Activated CD8-positive, alpha-beta memory T cell treated with anti-CD3 and anti-CD28 coated beads, Interleukin-2, amount 10 ng/mL, durations not matched to agents 7 days and 5 days (primary cell): Measurements from ENCODE around the gene MRPL39. TPM values are rescaled to one million over a fixed set of nuclear protein-coding genes. Genes with fewer than 3 reads are reported as not detected.

Experiments
- ATAC-seq: fragments of 150-1000 bp; cut with Tn5 transposase; one replicate; pipeline ENCODE4 v1.10.0; 2021; ENCODE audit warnings: moderate library complexity
- CTCF ChIA-PET: fragments of 350-600 bp; sonication (Branson Sonifier 250); formaldehyde crosslinking; loops from one replicate; lab custom pipeline; 2021; ENCODE audit warnings: antibody characterized with exemption; lab: Charles Lee
- DNase-seq: peaks from one replicate; pipeline ENCODE4 v3.0.0-alpha.2; 2020
- H3K27ac Mint-ChIP-seq: one replicate; pipeline ENCODE4 v1.8.0; 2021; ENCODE audit warnings: mild to moderate bottlenecking, mixed read lengths
- H3K27me3 Mint-ChIP-seq: one replicate; pipeline ENCODE4 v1.8.0; 2021; ENCODE audit warnings: mixed read lengths
- H3K36me3 Mint-ChIP-seq: one replicate; pipeline ENCODE4 v1.8.0; 2021; ENCODE audit warnings: mild to moderate bottlenecking, mixed read lengths
- H3K4me1 Mint-ChIP-seq: one replicate; pipeline ENCODE4 v1.8.0; 2021; ENCODE audit warnings: mixed read lengths
- H3K4me3 Mint-ChIP-seq: one replicate; pipeline ENCODE4 v1.8.0; 2021; ENCODE audit warnings: mild to moderate bottlenecking, moderate library complexity, mixed read lengths
- H3K9me3 Mint-ChIP-seq: one replicate; pipeline ENCODE4 v1.8.0; 2022; ENCODE audit warnings: low read depth, mixed read lengths
- total RNA-seq, 2 experiments: library from RNA; stranded (reverse); gene quantifications; one replicate each; pipeline ENCODE4 v1.2.3, GENCODE V29; 2021

Gene MRPL39
- total RNA-seq, 2 experiments from 2014 or later: 43.5 to 44.8 TPM

- Mint-ChIP-seq H3K27ac (peak overlapping the region; percentile 95), H3K4me3 (peak overlapping the region; percentile 93), H3K4me1 (peaks cover 63% of the 10 kb centered on the region), H3K36me3 (peaks cover 51% of the 10 kb centered on the region), H3K9me3 (no peaks in the 10 kb centered on the region), H3K27me3 (no peaks in the 10 kb centered on the region)
- DNase-seq (peak; percentile 85), ATAC-seq (peak; percentile 68)
- CTCF ChIA-PET: interaction anchor here (0.6 to 2.0 kb wide), 10 partner anchors 9 to 141 kb away, joined by 3 to 9 read pairs (median 4); no protein-coding TSS in a partner anchor
Observed at GRCh38 chr21:25561668-25562641, 45.3 kb downstream of the MRPL39 start.

- Mint-ChIP-seq H3K9me3 (no peaks in the 10 kb centered on the region), H3K27me3 (no peaks in the 10 kb centered on the region), H3K36me3 (peaks cover 43% of the 10 kb centered on the region), H3K4me1 (peaks cover 62% of the 10 kb centered on the region), H3K27ac (peak overlapping the region; percentile 95), H3K4me3 (peak overlapping the region; percentile 93)
- no peak for ATAC-seq
- CTCF ChIA-PET: interaction anchor here (1.2 to 1.5 kb wide), 2 partner anchors 50 to 99 kb away, joined by 5 read pairs; no protein-coding TSS in a partner anchor
- DNase-seq: no peak
Observed at GRCh38 chr21:25560891-25561290, 46.4 kb downstream of the MRPL39 start.

- H3K27ac Mint-ChIP-seq: peak overlapping the region; percentile 67
- no peaks in the 10 kb centered on the region for H3K9me3 Mint-ChIP-seq
- peaks cover 37% of the 10 kb centered on the region for H3K36me3 Mint-ChIP-seq
- CTCF ChIA-PET: interaction anchor here (1.2 to 1.9 kb wide), 5 partner anchors 10 to 139 kb away, joined by 3 to 7 read pairs (median 5); no protein-coding TSS in a partner anchor
- no peak for DNase-seq
- peak overlapping the region; percentile 93 for H3K4me3 Mint-ChIP-seq
- no peaks in the 10 kb centered on the region for H3K27me3 Mint-ChIP-seq
- peaks cover 62% of the 10 kb centered on the region for H3K4me1 Mint-ChIP-seq
- ATAC-seq: no peak
Observed at GRCh38 chr21:25560271-25560685, 47.0 kb downstream of the MRPL39 start.

- CTCF ChIA-PET: interaction anchor here (1.2 to 1.9 kb wide), 4 partner anchors 10 to 139 kb away, joined by 3 to 7 read pairs (median 6); no protein-coding TSS in a partner anchor
- H3K4me3 Mint-ChIP-seq: peak overlapping the region; percentile 93
- peaks cover 62% of the 10 kb centered on the region for H3K4me1 Mint-ChIP-seq
- DNase-seq (no peak), ATAC-seq (no peak)
- H3K27ac Mint-ChIP-seq: peak overlapping the region; percentile 67
- no peaks in the 10 kb centered on the region for H3K27me3 Mint-ChIP-seq
- H3K9me3 Mint-ChIP-seq: no peaks in the 10 kb centered on the region
- peaks cover 35% of the 10 kb centered on the region for H3K36me3 Mint-ChIP-seq
Observed at GRCh38 chr21:25559746-25560145, 47.5 kb downstream of the MRPL39 start.

- Mint-ChIP-seq H3K27ac (no peak overlapping the region), H3K36me3 (peaks cover 21% of the 10 kb centered on the region), H3K4me3 (no peak overlapping the region), H3K27me3 (no peaks in the 10 kb centered on the region), H3K9me3 (no peaks in the 10 kb centered on the region), H3K4me1 (peaks cover 48% of the 10 kb centered on the region)
- DNase-seq: no peak
- CTCF ChIA-PET: no interaction called here
- no peak for ATAC-seq
Observed at GRCh38 chr21:25558123-25558522, 49.2 kb downstream of the MRPL39 start.

GRCh38 chr21:25557180-25557579 is 50.1 kb downstream of the MRPL39 start:
- peaks cover 14% of the 10 kb centered on the region for H3K36me3 Mint-ChIP-seq
- CTCF ChIA-PET: no interaction called here
- H3K27me3 Mint-ChIP-seq: no peaks in the 10 kb centered on the region
- DNase-seq: no peak
- H3K4me3 Mint-ChIP-seq: no peak overlapping the region
- peaks cover 48% of the 10 kb centered on the region for H3K4me1 Mint-ChIP-seq
- ATAC-seq: no peak
- H3K27ac Mint-ChIP-seq: no peak overlapping the region
- no peaks in the 10 kb centered on the region for H3K9me3 Mint-ChIP-seq

GRCh38 chr21:25556091-25556490 is 51.2 kb downstream of the MRPL39 start:
- H3K4me3 Mint-ChIP-seq: no peak overlapping the region
- peaks cover 12% of the 10 kb centered on the region for H3K36me3 Mint-ChIP-seq
- peaks cover 49% of the 10 kb centered on the region for H3K4me1 Mint-ChIP-seq
- H3K9me3 Mint-ChIP-seq: no peaks in the 10 kb centered on the region
- no peaks in the 10 kb centered on the region for H3K27me3 Mint-ChIP-seq
- ATAC-seq: no peak
- CTCF ChIA-PET: no interaction called here
- DNase-seq: no peak
- H3K27ac Mint-ChIP-seq: no peak overlapping the region

GRCh38 chr21:25555492-25555891 is 51.8 kb downstream of the MRPL39 start:
- no peak overlapping the region for H3K27ac Mint-ChIP-seq
- H3K9me3 Mint-ChIP-seq: no peaks in the 10 kb centered on the region
- ATAC-seq (no peak), DNase-seq (no peak)
- no peak overlapping the region for H3K4me3 Mint-ChIP-seq
- H3K4me1 Mint-ChIP-seq: peaks cover 49% of the 10 kb centered on the region
- no peaks in the 10 kb centered on the region for H3K27me3 Mint-ChIP-seq
- H3K36me3 Mint-ChIP-seq: peaks cover 12% of the 10 kb centered on the region
- CTCF ChIA-PET: no interaction called here

- no peak overlapping the region for H3K27ac Mint-ChIP-seq
- no peaks in the 10 kb centered on the region for H3K27me3 Mint-ChIP-seq
- no peak overlapping the region for H3K4me3 Mint-ChIP-seq
- no peak for DNase-seq
- peaks cover 40% of the 10 kb centered on the region for H3K4me1 Mint-ChIP-seq
- ATAC-seq: no peak
- no peaks in the 10 kb centered on the region for H3K9me3 Mint-ChIP-seq
- CTCF ChIA-PET: interaction anchor here (0.9 kb wide), 1 partner anchor 40 kb away, joined by 3 read pairs; no protein-coding TSS in a partner anchor
- H3K36me3 Mint-ChIP-seq: peaks cover 4% of the 10 kb centered on the region
Observed at GRCh38 chr21:25552856-25553255, 54.4 kb downstream of the MRPL39 start.

GRCh38 chr21:25551569-25551968 is 55.7 kb downstream of the MRPL39 start:
- ATAC-seq: no peak
- Mint-ChIP-seq H3K36me3 (peaks cover 4% of the 10 kb centered on the region), H3K27me3 (no peaks in the 10 kb centered on the region), H3K4me3 (no peak overlapping the region), H3K9me3 (peaks cover 1% of the 10 kb centered on the region), H3K27ac (no peak overlapping the region), H3K4me1 (peaks cover 35% of the 10 kb centered on the region)
- CTCF ChIA-PET: interaction anchor here (0.9 to 1.4 kb wide), 2 partner anchors 10 to 44 kb away, joined by 3 to 6 read pairs; no protein-coding TSS in a partner anchor
- no peak for DNase-seq

GRCh38 chr21:25550352-25551120 is 56.7 kb downstream of the MRPL39 start:
- peaks cover 6% of the 10 kb centered on the region for H3K36me3 Mint-ChIP-seq
- ATAC-seq (peak; percentile 49), DNase-seq (no peak)
- peak overlapping the region; percentile 51 for H3K4me3 Mint-ChIP-seq
- no peaks in the 10 kb centered on the region for H3K27me3 Mint-ChIP-seq
- H3K27ac Mint-ChIP-seq: peak overlapping the region; percentile 68
- peaks cover 26% of the 10 kb centered on the region for H3K4me1 Mint-ChIP-seq
- CTCF ChIA-PET: interaction anchor here (0.9 to 1.7 kb wide), 4 partner anchors 9 to 43 kb away, joined by 3 to 7 read pairs (median 5); no protein-coding TSS in a partner anchor
- H3K9me3 Mint-ChIP-seq: peaks cover 3% of the 10 kb centered on the region

GRCh38 chr21:25541042-25541441 is 66.2 kb downstream of the MRPL39 start:
- Mint-ChIP-seq H3K9me3 (peaks cover 17% of the 10 kb centered on the region), H3K4me1 (no peaks in the 10 kb centered on the region), H3K36me3 (peaks cover 14% of the 10 kb centered on the region), H3K27me3 (no peaks in the 10 kb centered on the region), H3K27ac (no peak overlapping the region), H3K4me3 (no peak overlapping the region)
- no peak for DNase-seq
- ATAC-seq: no peak
- CTCF ChIA-PET: no interaction called here

GRCh38 chr21:25539606-25540005 is 67.7 kb downstream of the MRPL39 start:
- DNase-seq (no peak), ATAC-seq (no peak)
- CTCF ChIA-PET: interaction anchor here (1.5 to 1.8 kb wide), 2 partner anchors 11 to 15 kb away, joined by 4 read pairs; no protein-coding TSS in a partner anchor
- Mint-ChIP-seq H3K36me3 (peaks cover 13% of the 10 kb centered on the region), H3K27me3 (no peaks in the 10 kb centered on the region), H3K9me3 (peaks cover 15% of the 10 kb centered on the region), H3K4me1 (no peaks in the 10 kb centered on the region), H3K4me3 (no peak overlapping the region), H3K27ac (no peak overlapping the region)
